Activated naive CD8-positive, alpha-beta T cell (primary cell): ENCODE measurements around the gene IQGAP2.

ENCODE experiments used
- H3K27ac Mint-ChIP-seq: one replicate; pipeline ENCODE4 v1.8.0; 2021; ENCODE audit warnings: mixed read lengths
- H3K27me3 Mint-ChIP-seq: one replicate; pipeline ENCODE4 v1.8.0; 2021; ENCODE audit warnings: mixed read lengths
- H3K36me3 Mint-ChIP-seq: one replicate; pipeline ENCODE4 v1.8.0; 2021; ENCODE audit warnings: mixed read lengths
- H3K4me1 Mint-ChIP-seq: one replicate; pipeline ENCODE4 v1.8.0; 2021; ENCODE audit warnings: low read depth, mixed read lengths
- H3K4me3 Mint-ChIP-seq: one replicate; pipeline ENCODE4 v1.8.0; 2021; ENCODE audit warnings: mild to moderate bottlenecking, mixed read lengths
- H3K9me3 Mint-ChIP-seq: one replicate; pipeline ENCODE4 v1.8.0; 2021; ENCODE audit warnings: low read depth, mixed read lengths

Gene IQGAP2

DNA sequence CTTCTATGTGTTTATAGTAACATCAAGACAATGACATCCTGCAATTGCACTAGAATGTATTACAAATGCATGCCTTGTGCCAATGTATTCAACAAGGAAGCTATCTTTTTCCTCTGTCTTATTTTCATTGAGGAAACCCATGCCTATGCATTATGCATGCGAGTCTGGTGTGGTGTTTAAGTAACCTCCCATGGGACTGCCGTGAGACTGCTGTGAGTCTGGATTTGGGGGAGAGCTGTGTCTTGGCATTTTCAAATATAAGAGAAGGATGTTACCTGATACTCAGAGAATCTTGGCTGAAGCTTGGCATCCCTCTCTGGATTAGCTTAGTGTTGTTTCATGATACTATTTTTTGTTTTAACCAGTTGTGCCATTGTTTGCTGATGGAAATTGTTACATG lies 121.8 kb downstream of the IQGAP2 start:
- H3K4me3 Mint-ChIP-seq: no peak overlapping the region
- no peaks in the 10 kb centered on the region for H3K9me3 Mint-ChIP-seq
- peak overlapping the region; percentile 41 for H3K27ac Mint-ChIP-seq
- no peaks in the 10 kb centered on the region for H3K27me3 Mint-ChIP-seq
- peaks cover 6% of the 10 kb centered on the region for H3K36me3 Mint-ChIP-seq
- H3K4me1 Mint-ChIP-seq: peaks cover 85% of the 10 kb centered on the region

DNA sequence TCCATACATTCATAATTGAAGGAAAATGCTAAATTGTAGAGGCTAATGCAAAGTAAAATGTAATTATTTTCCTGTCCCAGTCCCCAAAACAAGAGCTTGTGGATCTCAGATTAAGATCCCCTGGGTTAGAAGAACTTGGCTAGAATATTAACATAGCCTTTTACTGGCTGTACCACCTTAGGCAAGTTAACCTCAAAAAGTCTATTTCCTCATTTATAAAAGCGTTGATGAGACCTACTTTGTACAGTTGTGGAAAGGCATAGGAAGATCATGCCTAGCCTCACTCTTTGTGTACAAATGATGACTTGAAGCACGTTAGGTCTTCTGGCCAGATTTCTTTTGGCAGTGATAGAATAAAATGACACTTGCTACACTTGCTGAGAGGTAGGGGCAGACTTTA lies 122.9 kb downstream of the IQGAP2 start:
- H3K36me3 Mint-ChIP-seq: peaks cover 6% of the 10 kb centered on the region
- no peaks in the 10 kb centered on the region for H3K27me3 Mint-ChIP-seq
- peaks cover 88% of the 10 kb centered on the region for H3K4me1 Mint-ChIP-seq
- no peaks in the 10 kb centered on the region for H3K9me3 Mint-ChIP-seq
- no peak overlapping the region for H3K4me3 Mint-ChIP-seq
- H3K27ac Mint-ChIP-seq: peak overlapping the region; percentile 46

DNA sequence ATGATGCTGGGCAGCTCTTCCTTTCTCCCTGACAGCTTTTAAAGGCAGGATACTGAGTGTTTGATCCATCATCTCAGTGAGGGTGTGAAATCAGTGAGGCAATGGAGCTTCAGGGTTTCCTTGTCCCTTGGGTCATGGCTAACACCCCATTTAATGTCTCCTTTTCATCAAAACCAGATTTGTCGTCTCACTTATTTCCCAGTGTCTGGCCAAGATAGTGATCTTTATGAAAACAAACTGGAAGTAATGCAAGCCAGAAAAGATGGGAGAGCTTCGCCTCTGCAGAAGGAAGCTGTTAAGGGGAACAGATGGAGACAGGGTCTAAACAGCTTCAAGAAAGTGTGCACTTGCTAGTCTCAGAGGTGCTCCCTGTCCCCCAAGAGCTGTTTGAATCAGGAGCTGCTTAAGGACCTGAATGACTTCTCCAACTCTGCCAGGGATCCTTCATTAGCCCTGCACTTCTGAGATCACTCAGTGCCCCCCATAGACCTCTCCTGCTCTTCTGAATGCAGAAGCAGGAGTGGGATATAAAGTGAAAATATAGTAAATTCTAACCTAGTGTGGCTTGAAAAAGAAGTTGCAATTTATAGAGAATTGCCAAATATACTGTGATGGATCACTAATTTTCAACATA lies 124.0 kb downstream of the IQGAP2 start:
- Mint-ChIP-seq H3K4me1 (peaks cover 78% of the 10 kb centered on the region), H3K9me3 (no peaks in the 10 kb centered on the region), H3K27ac (peak overlapping the region; percentile 46), H3K36me3 (peaks cover 8% of the 10 kb centered on the region), H3K4me3 (no peak overlapping the region), H3K27me3 (no peaks in the 10 kb centered on the region)

DNA sequence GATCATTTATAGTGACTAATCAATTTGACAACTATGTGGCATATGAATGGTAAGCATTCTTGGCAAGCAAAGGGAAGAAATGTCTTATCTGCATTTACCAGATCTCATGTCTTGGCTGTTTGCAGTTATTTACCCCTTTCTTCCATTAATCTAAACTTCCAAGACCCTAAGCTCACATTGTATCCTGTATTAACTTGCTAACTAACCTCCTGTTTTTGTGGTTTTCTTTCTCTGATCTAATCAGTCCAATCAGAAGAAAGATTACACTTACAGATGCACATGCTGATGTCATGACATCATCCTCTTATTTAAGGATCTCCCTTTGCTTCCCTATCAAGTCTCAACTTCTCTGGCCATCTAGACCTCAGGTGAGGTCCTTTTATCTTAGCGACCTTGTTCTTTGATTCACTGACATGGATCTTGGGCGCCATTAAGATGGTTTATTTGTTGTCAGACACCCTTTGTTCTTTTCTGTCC lies 124.6 kb downstream of the IQGAP2 start:
- Mint-ChIP-seq H3K27ac (peak overlapping the region; percentile 79), H3K9me3 (no peaks in the 10 kb centered on the region), H3K4me1 (peaks cover 72% of the 10 kb centered on the region), H3K36me3 (peaks cover 8% of the 10 kb centered on the region), H3K4me3 (no peak overlapping the region), H3K27me3 (no peaks in the 10 kb centered on the region)

DNA sequence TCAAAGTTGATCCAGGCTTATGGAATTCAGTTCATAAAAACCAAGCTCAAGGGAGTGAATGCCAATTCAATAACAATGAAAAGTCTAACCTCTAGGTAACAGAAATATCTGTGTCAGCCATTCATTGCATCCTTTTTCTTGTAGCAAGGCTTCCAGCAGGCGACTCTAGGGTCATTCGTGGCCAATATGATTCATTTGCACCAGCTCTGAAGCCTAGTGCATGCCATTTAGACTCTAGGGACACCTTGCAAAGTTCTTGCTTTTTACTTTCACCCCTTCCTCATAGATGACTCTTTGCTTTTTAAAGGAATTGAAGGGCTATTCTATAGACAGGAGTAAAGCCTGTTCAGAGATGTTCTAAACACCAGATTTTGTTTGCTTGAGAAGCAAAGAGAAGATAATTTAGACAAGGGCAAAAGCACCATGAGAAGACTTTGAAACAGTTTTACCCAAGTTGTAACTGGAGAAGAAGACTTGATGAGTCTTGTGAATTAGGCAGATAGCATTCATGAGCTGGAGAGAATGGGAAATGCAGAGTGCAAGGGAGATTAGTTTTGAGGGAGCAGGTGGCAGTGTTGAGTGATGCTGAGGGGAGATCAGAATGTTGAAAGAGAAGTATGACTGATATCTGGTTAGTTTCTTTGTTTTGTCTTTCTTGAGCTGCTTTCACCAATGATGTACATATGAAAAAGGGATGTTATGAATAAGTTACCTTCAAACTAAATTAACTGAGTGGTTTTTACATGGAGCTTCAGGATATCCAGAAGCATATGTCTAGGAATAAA lies 125.7 kb downstream of the IQGAP2 start:
- H3K36me3 Mint-ChIP-seq: peaks cover 6% of the 10 kb centered on the region
- H3K4me3 Mint-ChIP-seq: no peak overlapping the region
- H3K4me1 Mint-ChIP-seq: peaks cover 68% of the 10 kb centered on the region
- H3K27ac Mint-ChIP-seq: peak overlapping the region; percentile 4
- H3K9me3 Mint-ChIP-seq: no peaks in the 10 kb centered on the region
- H3K27me3 Mint-ChIP-seq: no peaks in the 10 kb centered on the region

DNA sequence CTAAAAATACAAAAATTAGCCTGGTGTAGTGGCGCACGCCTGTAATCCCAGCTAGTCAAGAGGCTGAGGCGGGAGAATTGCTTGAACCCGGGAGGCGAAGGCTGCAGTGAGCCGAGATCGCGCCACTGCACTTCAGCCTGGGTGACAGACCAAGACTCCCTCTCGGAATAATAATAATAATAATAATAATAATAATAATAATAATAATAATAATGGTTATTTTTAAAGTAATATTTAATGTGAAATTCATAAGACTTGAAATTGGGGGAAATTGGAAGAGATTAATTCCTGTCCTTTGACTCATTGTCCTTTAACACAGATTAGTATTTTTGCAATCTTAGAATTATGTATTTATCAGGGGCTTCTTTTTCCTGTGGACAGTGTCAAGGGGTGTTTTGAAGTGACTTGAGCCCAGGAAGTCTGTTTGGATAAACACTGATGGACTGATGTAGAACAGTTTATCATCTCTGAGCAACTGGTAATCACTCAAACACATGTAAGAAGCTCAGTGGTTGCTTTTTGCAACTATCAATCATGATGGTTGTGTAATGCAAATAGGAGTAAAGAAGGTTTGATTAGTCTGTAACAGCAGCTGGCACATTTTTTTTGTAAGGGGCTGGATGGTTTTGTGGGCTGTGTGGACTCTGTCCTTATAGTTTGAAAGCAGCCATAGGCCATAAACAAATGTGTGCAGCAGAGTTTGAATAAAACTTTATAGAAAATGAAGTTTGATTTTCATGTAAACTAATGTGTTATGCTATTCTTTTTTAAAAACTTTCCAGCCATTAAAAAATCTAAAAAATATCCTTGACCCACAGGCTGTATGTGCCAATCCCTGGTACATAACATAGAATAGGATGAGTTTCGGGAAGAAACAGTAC lies 126.6 kb downstream of the IQGAP2 start:
- H3K36me3 Mint-ChIP-seq: peaks cover 9% of the 10 kb centered on the region
- peaks cover 65% of the 10 kb centered on the region for H3K4me1 Mint-ChIP-seq
- no peak overlapping the region for H3K27ac Mint-ChIP-seq
- no peaks in the 10 kb centered on the region for H3K9me3 Mint-ChIP-seq
- H3K4me3 Mint-ChIP-seq: no peak overlapping the region
- H3K27me3 Mint-ChIP-seq: no peaks in the 10 kb centered on the region

DNA sequence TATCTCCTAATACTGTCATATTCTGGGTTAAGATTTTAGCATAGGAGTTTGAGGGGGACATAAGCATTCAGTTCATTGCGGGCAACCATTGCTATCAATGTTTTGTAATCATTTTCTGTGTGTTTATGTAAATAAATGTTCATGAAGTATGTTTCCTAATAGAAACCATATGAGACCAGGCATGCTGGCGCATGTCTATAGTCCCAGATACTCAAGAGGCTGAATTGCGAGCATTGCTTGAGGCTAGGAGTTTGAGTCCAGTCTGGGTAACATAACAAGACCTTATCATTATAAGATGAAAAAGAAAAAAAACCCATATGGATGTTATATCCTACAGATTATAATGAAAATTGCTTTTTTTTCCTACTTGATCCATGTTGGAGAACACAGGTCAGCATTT lies 129.0 kb downstream of the IQGAP2 start:
- Mint-ChIP-seq H3K4me3 (no peak overlapping the region), H3K27me3 (no peaks in the 10 kb centered on the region), H3K9me3 (no peaks in the 10 kb centered on the region), H3K36me3 (peaks cover 11% of the 10 kb centered on the region), H3K27ac (no peak overlapping the region), H3K4me1 (peaks cover 50% of the 10 kb centered on the region)

DNA sequence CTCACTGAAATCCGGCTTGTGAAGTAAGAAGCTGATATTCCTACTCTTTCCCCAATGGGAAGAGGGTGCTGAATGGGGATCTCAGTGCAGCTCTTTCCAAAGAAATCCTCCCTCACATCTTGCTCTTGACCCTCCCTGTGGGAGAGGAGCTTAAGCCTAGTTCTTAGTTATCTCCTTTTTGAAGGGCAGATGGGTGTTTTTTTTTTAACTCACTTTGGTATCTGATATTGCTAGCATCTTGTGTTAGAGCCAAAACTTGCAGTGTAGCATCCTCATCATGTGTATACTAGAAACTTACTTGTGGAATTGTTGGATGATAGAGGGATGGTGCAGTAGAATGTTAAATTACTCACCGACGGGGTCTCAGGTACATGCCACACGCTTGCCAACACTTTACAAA lies 129.9 kb downstream of the IQGAP2 start:
- H3K27ac Mint-ChIP-seq: peak overlapping the region; percentile 42
- H3K27me3 Mint-ChIP-seq: no peaks in the 10 kb centered on the region
- no peaks in the 10 kb centered on the region for H3K9me3 Mint-ChIP-seq
- H3K4me3 Mint-ChIP-seq: no peak overlapping the region
- peaks cover 11% of the 10 kb centered on the region for H3K36me3 Mint-ChIP-seq
- peaks cover 48% of the 10 kb centered on the region for H3K4me1 Mint-ChIP-seq

DNA sequence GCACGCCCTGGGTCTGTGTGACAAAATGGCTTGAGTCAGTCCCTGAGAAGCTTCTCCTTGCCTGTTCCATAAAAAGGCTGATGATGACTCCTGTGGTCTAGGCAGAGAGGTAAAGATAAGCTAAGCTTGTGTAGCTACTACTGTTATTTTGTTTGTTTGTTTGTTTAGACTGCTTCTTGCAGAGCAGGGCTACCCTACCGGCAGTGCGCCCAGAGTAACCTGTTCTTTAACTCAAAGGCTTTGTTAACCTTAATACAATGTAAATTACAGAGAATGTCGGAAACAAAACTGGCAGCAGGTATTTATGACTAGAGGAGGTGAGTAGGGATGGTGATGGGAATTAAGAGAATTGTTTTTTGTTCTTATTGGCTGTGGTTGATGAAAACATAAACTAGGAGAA lies 132.5 kb downstream of the IQGAP2 start:
- H3K4me1 Mint-ChIP-seq: peaks cover 50% of the 10 kb centered on the region
- H3K27ac Mint-ChIP-seq: no peak overlapping the region
- H3K27me3 Mint-ChIP-seq: no peaks in the 10 kb centered on the region
- peaks cover 9% of the 10 kb centered on the region for H3K36me3 Mint-ChIP-seq
- H3K9me3 Mint-ChIP-seq: no peaks in the 10 kb centered on the region
- H3K4me3 Mint-ChIP-seq: no peak overlapping the region

DNA sequence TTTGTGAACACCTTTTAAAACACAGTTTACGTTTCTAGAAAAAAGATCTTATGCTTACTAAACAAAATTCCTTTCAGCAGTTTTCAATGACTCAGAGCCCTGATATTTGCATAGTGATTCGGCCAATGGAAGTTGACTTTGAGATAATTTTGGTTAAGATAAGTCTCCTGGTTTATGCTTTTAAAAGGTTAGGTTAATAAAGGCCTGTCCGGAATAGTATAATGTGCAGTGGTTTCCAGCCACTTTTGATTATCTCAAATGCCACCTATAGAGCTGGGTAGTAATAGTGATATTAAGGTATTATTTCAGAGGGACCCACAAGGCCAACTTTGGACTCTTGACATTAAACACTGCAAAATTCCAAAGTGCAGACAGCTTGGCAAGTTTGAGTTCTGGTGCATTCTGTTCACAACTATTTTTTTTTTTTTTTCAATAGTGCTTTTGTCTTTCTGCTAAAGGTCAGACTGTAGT lies 134.0 kb downstream of the IQGAP2 start:
- peaks cover 59% of the 10 kb centered on the region for H3K4me1 Mint-ChIP-seq
- H3K9me3 Mint-ChIP-seq: no peaks in the 10 kb centered on the region
- no peaks in the 10 kb centered on the region for H3K27me3 Mint-ChIP-seq
- H3K36me3 Mint-ChIP-seq: peaks cover 7% of the 10 kb centered on the region
- H3K27ac Mint-ChIP-seq: peak overlapping the region; percentile 5
- no peak overlapping the region for H3K4me3 Mint-ChIP-seq

DNA sequence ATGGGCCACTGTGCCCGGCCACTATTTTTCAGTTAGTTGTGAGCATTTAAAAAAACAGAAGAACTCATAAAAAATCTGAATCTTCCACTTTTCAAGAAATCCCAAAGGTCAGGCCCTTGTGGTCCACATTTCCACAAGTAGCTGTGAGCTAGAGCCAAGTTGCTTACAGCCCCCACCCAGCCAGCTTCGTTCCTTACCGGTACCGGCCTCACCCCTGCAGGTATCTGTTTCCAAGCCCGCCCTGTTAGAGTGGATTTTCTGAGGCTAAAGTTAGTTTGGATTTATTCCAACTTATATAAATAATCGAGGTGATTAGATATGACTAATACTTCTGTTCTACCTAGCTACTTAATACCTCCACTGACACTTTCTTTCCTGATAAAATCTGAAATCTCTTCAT lies 139.2 kb downstream of the IQGAP2 start:
- H3K9me3 Mint-ChIP-seq: no peaks in the 10 kb centered on the region
- no peaks in the 10 kb centered on the region for H3K36me3 Mint-ChIP-seq
- peaks cover 82% of the 10 kb centered on the region for H3K4me1 Mint-ChIP-seq
- H3K27me3 Mint-ChIP-seq: no peaks in the 10 kb centered on the region
- peak overlapping the region; percentile 84 for H3K27ac Mint-ChIP-seq
- peak overlapping the region; percentile 66 for H3K4me3 Mint-ChIP-seq

DNA sequence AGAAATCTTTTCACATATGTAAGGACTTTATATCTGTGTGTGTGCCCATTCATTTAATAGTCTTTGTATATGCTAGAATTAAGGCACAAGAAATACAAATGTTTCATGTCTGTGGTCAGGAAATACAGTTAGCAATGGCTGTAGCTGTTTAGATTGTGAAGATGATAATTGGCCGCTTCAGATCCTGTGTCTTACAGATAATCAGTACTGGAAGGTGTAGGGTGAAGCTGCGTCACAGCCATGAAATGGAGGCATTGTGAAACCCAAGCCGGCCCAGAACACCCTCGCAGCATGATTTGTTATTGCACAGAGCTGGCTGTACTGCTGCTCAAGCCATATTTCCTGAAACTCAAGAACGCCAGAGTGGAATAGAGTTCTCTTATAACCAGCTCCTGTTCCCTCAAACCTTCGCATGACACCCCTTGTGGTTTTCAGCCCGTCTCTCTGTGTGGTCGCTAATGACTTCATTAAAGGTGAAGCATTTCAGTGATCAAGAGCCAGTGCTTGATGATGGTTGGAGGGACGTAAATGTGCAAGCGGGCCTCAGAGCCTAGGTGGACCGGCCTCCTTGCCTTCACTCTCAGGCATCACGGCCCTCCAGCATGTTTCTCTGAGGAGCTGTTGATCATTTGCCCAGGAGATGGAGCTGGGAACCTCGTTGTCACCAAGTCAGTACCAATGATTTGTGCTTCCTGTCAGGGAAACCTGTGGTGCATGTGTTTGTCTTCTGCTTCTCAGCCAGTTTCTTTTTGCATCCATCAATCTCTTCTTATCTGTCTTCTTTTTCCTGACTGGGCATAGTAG lies 140.0 kb downstream of the IQGAP2 start:
- H3K4me3 Mint-ChIP-seq: peak overlapping the region; percentile 66
- no peaks in the 10 kb centered on the region for H3K9me3 Mint-ChIP-seq
- H3K27ac Mint-ChIP-seq: peak overlapping the region; percentile 84
- H3K36me3 Mint-ChIP-seq: no peaks in the 10 kb centered on the region
- H3K27me3 Mint-ChIP-seq: no peaks in the 10 kb centered on the region
- H3K4me1 Mint-ChIP-seq: peaks cover 83% of the 10 kb centered on the region

DNA sequence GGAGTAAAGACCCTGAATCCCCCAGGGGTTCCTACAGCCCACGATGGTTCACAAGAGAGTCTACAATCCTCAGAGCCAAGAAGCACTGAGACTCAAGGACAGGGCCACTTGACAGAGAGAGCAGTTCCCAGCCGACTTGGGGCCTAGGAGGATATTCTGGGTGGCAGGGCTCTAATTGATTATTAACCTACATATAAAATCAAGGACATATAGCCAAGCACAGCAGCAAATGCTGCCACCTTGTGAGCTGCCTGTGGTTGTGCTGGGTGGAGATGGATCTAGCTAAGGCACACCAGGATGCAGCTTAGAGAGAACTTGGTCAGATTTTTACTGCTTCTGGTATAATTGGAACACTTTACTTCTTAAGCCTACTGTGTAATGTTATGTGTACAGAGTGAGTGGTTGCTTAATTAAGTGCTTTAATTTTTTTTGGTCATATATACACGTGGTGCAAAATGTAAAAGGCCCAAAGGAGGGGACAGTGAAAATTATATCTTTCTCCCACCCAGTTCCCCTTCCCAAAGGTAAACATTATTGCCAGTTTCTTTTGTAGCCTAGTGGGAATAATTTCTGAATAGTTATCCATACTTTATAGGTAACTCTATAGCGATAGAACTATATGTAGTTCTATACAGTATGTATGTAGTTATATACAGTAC lies 141.3 kb downstream of the IQGAP2 start:
- H3K4me1 Mint-ChIP-seq: peaks cover 83% of the 10 kb centered on the region
- H3K27me3 Mint-ChIP-seq: no peaks in the 10 kb centered on the region
- no peaks in the 10 kb centered on the region for H3K36me3 Mint-ChIP-seq
- H3K4me3 Mint-ChIP-seq: peak overlapping the region; percentile 66
- H3K9me3 Mint-ChIP-seq: no peaks in the 10 kb centered on the region
- H3K27ac Mint-ChIP-seq: peak overlapping the region; percentile 84

DNA sequence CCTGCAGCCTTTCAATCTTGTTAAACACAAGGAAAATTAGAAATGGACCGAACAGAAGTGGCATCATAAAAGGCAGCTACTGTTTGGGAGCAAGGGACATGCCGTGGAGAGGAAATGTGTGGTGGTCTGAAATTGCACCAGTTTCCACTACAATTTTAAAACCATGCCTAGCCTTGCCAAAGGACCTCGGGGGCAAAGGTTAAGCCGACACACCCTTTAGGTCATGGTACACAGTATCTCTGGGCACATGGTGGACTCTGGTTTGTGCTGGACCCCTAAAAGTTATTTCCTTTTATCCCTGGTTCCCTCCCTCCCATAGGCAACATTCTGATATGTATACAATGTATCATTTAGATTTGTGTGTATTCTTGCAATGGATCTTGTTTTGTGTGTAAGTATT lies 142.1 kb downstream of the IQGAP2 start:
- H3K4me1 Mint-ChIP-seq: peaks cover 86% of the 10 kb centered on the region
- no peak overlapping the region for H3K27ac Mint-ChIP-seq
- no peak overlapping the region for H3K4me3 Mint-ChIP-seq
- no peaks in the 10 kb centered on the region for H3K36me3 Mint-ChIP-seq
- H3K9me3 Mint-ChIP-seq: no peaks in the 10 kb centered on the region
- no peaks in the 10 kb centered on the region for H3K27me3 Mint-ChIP-seq
